Hindlimb muscle (tissue), 1 donor: ENCODE results near the gene CYB5R4. TPM values are rescaled to one million over a fixed set of nuclear protein-coding genes. Genes with fewer than 3 reads are reported as not detected.

Source experiments
- DNase-seq: peaks from one replicate; pipeline ENCODE4 v3.0.0-alpha.2; 2013
- polyA plus RNA-seq: library from polyadenylated mRNA; unstranded; fragments of 120-200 nt; gene quantifications from one replicate; pipeline ENCODE4 v1.2.1, GENCODE V29; 2013; ENCODE audit not compliant: insufficient read length

The CYB5R4 gene
- polyA plus RNA-seq, 1 donor: 11.9 TPM

- no peak for DNase-seq
Measured at GRCh38 chr6:83984411-83984810, 124.9 kb downstream of the CYB5R4 start.

- DNase-seq: no peak
Measured at GRCh38 chr6:83985308-83985713, 125.8 kb downstream of the CYB5R4 start.

GRCh38 chr6:83985715-83986114, 126.2 kb downstream of the CYB5R4 start:
- no peak for DNase-seq

GRCh38 chr6:83998021-83998584, 138.6 kb downstream of the CYB5R4 start:
- DNase-seq: no peak

GRCh38 chr6:84001119-84001518, 141.6 kb downstream of the CYB5R4 start:
- no peak for DNase-seq

- DNase-seq: no peak
Measured at GRCh38 chr6:84002226-84002625, 142.7 kb downstream of the CYB5R4 start.

- no peak for DNase-seq
Measured at GRCh38 chr6:84003131-84003530, 143.6 kb downstream of the CYB5R4 start.

GRCh38 chr6:84003654-84004053, 144.2 kb downstream of the CYB5R4 start:
- DNase-seq: no peak

GRCh38 chr6:84007871-84008270, 148.4 kb downstream of the CYB5R4 start:
- DNase-seq: no peak

- DNase-seq: no peak
Measured at GRCh38 chr6:84013354-84013753, 153.9 kb downstream of the CYB5R4 start.

GRCh38 chr6:84013931-84014330, 154.4 kb downstream of the CYB5R4 start:
- no peak for DNase-seq

GRCh38 chr6:84016029-84016428, 156.5 kb downstream of the CYB5R4 start:
- no peak for DNase-seq

Other genes starting within 250 kb of the CYB5R4 start
- 1.3 TPM for gene SNAP91, start 150.6 kb upstream of the CYB5R4 start, polyA plus RNA-seq
- 0.23 TPM for gene RIPPLY2, start 6.3 kb upstream of the CYB5R4 start, polyA plus RNA-seq
- 21.4 TPM for gene MRAP2, start 174.1 kb downstream of the CYB5R4 start, polyA plus RNA-seq